Vagina (tissue), 2 donors: ENCODE results near the gene HTR6.

Experiments used
- POLR2A ChIP-seq, 2 donors: fragments of 450-650 bp; IDR thresholded peaks; one replicate each; pipeline ENCODE4 v1.6.1; 2017; ENCODE audit warnings: antibody characterized with exemption in 2 of 2, mild to moderate bottlenecking in 2 of 2, moderate library complexity in 2 of 2
- POLR2AphosphoS5 ChIP-seq, 2 donors: sonication (generic); formaldehyde crosslinking; IDR thresholded peaks; one replicate each; pipeline ENCODE4 v1.9.0; 2017; ENCODE audit warnings: antibody characterized with exemption in 2 of 2, mild to moderate bottlenecking in 2 of 2, low read depth in 1 of 2; ENCODE audit not compliant: insufficient read depth in 1 of 2
- TF ChIP-seq, protein P1 (sequence below), 3 experiments: fragments of 450-650 bp in 2 of 3; fragments of 200-600 bp in 1 of 3; sonication (generic) in 1 of 3; IDR thresholded peaks; one replicate each; pipeline ENCODE4 v1.5.1; 2017 to 2019; ENCODE audit warnings: antibody characterized with exemption in 3 of 3, mild to moderate bottlenecking in 2 of 3, moderate library complexity in 2 of 3

DNA sequence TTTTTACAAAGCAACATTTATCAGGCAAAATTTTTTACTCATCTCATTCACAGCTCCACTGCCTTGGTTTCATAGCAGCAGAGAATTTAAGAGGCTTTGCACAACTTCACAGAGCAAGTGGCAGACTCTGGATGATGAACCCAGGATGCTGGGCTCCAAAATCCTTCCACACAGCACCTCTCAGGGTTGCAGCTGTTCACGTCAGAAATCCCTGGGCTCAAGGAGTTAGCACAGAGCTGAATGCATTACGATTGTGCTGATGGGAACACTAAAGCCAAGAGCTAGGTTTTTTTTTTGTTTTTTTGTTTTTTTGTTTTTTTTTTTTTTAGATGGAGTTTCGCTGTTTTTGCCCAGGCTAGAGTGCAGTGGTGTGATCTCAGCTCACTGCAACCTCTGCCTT, 2.4 kb upstream of the HTR6 start:
- TF ChIP-seq POLR2AphosphoS5 (IDR thresholded peaks at IDR 0.05; ENCODE audit: insufficient read depth in 1 of 2, low read depth in 1 of 2) (no peak), POLR2A (IDR thresholded peaks at IDR 0.05) (no peak)
- TF ChIP-seq, protein P1, sequence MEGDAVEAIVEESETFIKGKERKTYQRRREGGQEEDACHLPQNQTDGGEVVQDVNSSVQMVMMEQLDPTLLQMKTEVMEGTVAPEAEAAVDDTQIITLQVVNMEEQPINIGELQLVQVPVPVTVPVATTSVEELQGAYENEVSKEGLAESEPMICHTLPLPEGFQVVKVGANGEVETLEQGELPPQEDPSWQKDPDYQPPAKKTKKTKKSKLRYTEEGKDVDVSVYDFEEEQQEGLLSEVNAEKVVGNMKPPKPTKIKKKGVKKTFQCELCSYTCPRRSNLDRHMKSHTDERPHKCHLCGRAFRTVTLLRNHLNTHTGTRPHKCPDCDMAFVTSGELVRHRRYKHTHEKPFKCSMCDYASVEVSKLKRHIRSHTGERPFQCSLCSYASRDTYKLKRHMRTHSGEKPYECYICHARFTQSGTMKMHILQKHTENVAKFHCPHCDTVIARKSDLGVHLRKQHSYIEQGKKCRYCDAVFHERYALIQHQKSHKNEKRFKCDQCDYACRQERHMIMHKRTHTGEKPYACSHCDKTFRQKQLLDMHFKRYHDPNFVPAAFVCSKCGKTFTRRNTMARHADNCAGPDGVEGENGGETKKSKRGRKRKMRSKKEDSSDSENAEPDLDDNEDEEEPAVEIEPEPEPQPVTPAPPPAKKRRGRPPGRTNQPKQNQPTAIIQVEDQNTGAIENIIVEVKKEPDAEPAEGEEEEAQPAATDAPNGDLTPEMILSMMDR (IDR thresholded peaks at IDR 0.05) = no peak
